ENCODE measurements around the gene NUDT8. TPM values are rescaled to one million over a fixed set of nuclear protein-coding genes. Genes with fewer than 3 reads are reported as not detected.

Gene NUDT8
- total and polyA plus RNA-seq, 2 experiments from 2014 or later, result 5.0 to 15.1 TPM

DNA sequence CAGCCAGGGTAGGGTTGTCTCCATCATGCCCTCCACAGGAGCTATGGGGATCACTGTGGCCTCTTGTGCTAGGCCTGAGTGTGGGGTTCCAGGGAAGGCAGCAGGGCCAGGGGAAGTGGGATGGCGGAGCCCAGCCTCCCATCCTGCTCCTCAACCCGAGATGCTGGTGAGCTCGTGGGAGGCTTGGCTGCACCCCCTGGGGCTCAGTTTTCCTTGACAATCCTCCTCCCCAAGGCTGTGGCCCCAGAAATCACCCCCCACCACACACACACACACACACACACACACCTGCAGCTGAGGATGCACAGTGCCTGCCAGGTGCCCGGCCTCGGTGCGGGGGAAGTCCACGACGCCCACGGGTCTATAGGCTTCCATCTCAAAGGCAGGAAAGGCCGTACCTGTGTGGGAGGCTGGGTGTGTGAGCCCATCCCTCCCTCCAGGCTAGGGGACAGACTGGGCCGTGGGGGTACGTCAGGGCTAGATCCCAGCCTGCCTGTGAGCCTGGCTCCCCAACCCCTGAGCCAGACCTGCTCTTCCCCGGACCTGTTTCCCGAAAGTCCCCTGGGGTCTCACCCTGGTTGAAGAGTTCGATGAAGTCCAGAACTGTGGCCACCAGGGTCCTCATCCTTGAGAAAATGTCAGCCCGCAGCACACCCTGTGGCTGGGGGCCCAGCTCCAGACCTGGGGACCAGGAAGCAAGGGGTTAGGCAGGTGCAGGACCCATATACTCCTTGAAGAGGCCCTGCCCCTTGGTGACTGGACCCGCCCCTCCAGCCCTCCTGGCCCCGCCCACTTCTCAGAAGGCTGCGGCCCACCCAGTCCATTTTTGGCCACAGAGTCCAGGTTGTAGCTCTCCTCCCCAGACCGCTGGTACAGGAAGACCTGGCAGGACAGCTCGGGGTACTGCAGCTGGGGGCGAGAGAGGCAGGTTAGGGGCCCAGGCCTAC is 15.0 kb upstream of the NUDT8 start:
- Histone ChIP-seq H3K4me2 (no peak overlapping the region), H3K27ac (ENCODE audit: low read depth) (no peak overlapping the region), H3K4me1 (ENCODE audit: insufficient read depth) (no peaks in the 10 kb centered on the region), H3K4me3 (no peak overlapping the region), H3F3A (replicated peaks; ENCODE audit: low read depth) (0 out of 2 replicates have a peak, but pooled peaks cover 4% of the 10 kb centered on the region), H3K79me2 (replicated peaks; ENCODE audit: insufficient read depth) (no peaks in the 10 kb centered on the region), H3K27me3 (ENCODE audit: insufficient read depth) (peaks cover 8% of the 10 kb centered on the region), H2AFZ (no peak overlapping the region; the same call in 1 of the 2 replicates), H3K9me2 (ENCODE audit: insufficient read depth) (no peaks in the 10 kb centered on the region), H4K20me1 (replicated peaks; ENCODE audit: insufficient read depth) (no peaks in the 10 kb centered on the region), H3K36me3 (ENCODE audit: insufficient read depth) (no peaks in the 10 kb centered on the region)
- peaks cover 12% of the 10 kb centered on the region for H3K27me3 Mint-ChIP-seq (ENCODE audit: insufficient read depth, low read depth, poor library complexity)
- no peaks in the 10 kb centered on the region for H3K36me3 Mint-ChIP-seq (ENCODE audit: low read depth)
- no peak overlapping the region for H3K27ac Mint-ChIP-seq
- no peaks in the 10 kb centered on the region; the same call in 2 of the 3 replicates for H3K9me3 Mint-ChIP-seq
- DNase-seq (ENCODE audit: low spot score) (peak; percentile 42), ATAC-seq (peak; percentile 27)
- H3K4me3 Mint-ChIP-seq, result no peak overlapping the region
- TF ChIP-seq ZNF114 (CRISPR knock-in tag; IDR thresholded peaks at IDR 0.05) (no peak), CREB1 (CRISPR knock-in tag; IDR thresholded peaks at IDR 0.05; ENCODE audit: low read depth) (no peak), EZH2 (IDR thresholded peaks at IDR 0.05; ENCODE audit: low read depth, unreplicated experiment) (no peak), POLR2AphosphoS5 (IDR thresholded peaks at IDR 0.05; ENCODE audit: low read depth) (no peak), NANOG (IDR thresholded peaks at IDR 0.05; ENCODE audit: borderline replicate concordance) (no peak), EZH2phosphoT487 (IDR thresholded peaks at IDR 0.05; ENCODE audit: unreplicated experiment) (no peak), JUNB (IDR thresholded peaks at IDR 0.05; ENCODE audit: unreplicated experiment) (no peak), ZNF331 (CRISPR knock-in tag; IDR thresholded peaks at IDR 0.05; ENCODE audit: low read depth) (no peak), STAT1 (IDR thresholded peaks at IDR 0.05; ENCODE audit: unreplicated experiment) (no peak)
- TF ChIP-seq, protein P1, sequence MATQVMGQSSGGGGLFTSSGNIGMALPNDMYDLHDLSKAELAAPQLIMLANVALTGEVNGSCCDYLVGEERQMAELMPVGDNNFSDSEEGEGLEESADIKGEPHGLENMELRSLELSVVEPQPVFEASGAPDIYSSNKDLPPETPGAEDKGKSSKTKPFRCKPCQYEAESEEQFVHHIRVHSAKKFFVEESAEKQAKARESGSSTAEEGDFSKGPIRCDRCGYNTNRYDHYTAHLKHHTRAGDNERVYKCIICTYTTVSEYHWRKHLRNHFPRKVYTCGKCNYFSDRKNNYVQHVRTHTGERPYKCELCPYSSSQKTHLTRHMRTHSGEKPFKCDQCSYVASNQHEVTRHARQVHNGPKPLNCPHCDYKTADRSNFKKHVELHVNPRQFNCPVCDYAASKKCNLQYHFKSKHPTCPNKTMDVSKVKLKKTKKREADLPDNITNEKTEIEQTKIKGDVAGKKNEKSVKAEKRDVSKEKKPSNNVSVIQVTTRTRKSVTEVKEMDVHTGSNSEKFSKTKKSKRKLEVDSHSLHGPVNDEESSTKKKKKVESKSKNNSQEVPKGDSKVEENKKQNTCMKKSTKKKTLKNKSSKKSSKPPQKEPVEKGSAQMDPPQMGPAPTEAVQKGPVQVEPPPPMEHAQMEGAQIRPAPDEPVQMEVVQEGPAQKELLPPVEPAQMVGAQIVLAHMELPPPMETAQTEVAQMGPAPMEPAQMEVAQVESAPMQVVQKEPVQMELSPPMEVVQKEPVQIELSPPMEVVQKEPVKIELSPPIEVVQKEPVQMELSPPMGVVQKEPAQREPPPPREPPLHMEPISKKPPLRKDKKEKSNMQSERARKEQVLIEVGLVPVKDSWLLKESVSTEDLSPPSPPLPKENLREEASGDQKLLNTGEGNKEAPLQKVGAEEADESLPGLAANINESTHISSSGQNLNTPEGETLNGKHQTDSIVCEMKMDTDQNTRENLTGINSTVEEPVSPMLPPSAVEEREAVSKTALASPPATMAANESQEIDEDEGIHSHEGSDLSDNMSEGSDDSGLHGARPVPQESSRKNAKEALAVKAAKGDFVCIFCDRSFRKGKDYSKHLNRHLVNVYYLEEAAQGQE (IDR thresholded peaks at IDR 0.05; ENCODE audit: unreplicated experiment), result no peak
- TF ChIP-seq, protein P2, sequence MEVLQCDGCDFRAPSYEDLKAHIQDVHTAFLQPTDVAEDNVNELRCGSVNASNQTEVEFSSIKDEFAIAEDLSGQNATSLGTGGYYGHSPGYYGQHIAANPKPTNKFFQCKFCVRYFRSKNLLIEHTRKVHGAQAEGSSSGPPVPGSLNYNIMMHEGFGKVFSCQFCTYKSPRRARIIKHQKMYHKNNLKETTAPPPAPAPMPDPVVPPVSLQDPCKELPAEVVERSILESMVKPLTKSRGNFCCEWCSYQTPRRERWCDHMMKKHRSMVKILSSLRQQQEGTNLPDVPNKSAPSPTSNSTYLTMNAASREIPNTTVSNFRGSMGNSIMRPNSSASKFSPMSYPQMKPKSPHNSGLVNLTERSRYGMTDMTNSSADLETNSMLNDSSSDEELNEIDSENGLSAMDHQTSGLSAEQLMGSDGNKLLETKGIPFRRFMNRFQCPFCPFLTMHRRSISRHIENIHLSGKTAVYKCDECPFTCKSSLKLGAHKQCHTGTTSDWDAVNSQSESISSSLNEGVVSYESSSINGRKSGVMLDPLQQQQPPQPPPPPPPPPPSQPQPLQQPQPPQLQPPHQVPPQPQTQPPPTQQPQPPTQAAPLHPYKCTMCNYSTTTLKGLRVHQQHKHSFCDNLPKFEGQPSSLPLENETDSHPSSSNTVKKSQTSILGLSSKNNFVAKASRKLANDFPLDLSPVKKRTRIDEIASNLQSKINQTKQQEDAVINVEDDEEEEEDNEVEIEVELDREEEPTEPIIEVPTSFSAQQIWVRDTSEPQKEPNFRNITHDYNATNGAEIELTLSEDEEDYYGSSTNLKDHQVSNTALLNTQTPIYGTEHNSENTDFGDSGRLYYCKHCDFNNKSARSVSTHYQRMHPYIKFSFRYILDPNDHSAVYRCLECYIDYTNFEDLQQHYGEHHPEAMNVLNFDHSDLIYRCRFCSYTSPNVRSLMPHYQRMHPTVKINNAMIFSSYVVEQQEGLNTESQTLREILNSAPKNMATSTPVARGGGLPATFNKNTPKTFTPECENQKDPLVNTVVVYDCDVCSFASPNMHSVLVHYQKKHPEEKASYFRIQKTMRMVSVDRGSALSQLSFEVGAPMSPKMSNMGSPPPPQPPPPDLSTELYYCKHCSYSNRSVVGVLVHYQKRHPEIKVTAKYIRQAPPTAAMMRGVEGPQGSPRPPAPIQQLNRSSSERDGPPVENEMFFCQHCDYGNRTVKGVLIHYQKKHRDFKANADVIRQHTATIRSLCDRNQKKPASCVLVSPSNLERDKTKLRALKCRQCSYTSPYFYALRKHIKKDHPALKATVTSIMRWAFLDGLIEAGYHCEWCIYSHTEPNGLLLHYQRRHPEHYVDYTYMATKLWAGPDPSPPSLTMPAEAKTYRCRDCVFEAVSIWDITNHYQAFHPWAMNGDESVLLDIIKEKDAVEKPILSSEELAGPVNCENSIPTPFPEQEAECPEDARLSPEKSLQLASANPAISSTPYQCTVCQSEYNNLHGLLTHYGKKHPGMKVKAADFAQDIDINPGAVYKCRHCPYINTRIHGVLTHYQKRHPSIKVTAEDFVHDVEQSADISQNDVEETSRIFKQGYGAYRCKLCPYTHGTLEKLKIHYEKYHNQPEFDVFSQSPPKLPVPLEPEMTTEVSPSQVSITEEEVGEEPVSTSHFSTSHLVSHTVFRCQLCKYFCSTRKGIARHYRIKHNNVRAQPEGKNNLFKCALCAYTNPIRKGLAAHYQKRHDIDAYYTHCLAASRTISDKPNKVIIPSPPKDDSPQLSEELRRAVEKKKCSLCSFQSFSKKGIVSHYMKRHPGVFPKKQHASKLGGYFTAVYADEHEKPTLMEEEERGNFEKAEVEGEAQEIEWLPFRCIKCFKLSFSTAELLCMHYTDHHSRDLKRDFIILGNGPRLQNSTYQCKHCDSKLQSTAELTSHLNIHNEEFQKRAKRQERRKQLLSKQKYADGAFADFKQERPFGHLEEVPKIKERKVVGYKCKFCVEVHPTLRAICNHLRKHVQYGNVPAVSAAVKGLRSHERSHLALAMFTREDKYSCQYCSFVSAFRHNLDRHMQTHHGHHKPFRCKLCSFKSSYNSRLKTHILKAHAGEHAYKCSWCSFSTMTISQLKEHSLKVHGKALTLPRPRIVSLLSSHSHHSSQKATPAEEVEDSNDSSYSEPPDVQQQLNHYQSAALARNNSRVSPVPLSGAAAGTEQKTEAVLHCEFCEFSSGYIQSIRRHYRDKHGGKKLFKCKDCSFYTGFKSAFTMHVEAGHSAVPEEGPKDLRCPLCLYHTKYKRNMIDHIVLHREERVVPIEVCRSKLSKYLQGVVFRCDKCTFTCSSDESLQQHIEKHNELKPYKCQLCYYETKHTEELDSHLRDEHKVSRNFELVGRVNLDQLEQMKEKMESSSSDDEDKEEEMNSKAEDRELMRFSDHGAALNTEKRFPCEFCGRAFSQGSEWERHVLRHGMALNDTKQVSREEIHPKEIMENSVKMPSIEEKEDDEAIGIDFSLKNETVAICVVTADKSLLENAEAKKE (CRISPR knock-in tag; IDR thresholded peaks at IDR 0.05), result no peak
- TF ChIP-seq, protein P3, sequence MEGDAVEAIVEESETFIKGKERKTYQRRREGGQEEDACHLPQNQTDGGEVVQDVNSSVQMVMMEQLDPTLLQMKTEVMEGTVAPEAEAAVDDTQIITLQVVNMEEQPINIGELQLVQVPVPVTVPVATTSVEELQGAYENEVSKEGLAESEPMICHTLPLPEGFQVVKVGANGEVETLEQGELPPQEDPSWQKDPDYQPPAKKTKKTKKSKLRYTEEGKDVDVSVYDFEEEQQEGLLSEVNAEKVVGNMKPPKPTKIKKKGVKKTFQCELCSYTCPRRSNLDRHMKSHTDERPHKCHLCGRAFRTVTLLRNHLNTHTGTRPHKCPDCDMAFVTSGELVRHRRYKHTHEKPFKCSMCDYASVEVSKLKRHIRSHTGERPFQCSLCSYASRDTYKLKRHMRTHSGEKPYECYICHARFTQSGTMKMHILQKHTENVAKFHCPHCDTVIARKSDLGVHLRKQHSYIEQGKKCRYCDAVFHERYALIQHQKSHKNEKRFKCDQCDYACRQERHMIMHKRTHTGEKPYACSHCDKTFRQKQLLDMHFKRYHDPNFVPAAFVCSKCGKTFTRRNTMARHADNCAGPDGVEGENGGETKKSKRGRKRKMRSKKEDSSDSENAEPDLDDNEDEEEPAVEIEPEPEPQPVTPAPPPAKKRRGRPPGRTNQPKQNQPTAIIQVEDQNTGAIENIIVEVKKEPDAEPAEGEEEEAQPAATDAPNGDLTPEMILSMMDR (conservative IDR thresholded peaks at IDR 0.05; ENCODE audit: low read depth in 2 of 2), result no peak
- TF ChIP-seq, protein P4, sequence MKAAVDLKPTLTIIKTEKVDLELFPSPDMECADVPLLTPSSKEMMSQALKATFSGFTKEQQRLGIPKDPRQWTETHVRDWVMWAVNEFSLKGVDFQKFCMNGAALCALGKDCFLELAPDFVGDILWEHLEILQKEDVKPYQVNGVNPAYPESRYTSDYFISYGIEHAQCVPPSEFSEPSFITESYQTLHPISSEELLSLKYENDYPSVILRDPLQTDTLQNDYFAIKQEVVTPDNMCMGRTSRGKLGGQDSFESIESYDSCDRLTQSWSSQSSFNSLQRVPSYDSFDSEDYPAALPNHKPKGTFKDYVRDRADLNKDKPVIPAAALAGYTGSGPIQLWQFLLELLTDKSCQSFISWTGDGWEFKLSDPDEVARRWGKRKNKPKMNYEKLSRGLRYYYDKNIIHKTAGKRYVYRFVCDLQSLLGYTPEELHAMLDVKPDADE (IDR thresholded peaks at IDR 0.05), result no peak
- peaks cover 6% of the 10 kb centered on the region; the same call in 1 of the 3 replicates for H3K4me1 Mint-ChIP-seq

All from GM23338 (cell line).